Transverse colon (tissue), 4 donors: ENCODE data around the gene BCL2L12.

Experiments
- CTCF ChIP-seq, 5 experiments: fragments of 200-600 bp in 3 of 5; fragments of 450-650 bp in 2 of 5; sonication (generic) in 3 of 5; IDR thresholded peaks; 1 replicate in 2 of 5; 2 replicates in 3 of 5; pipeline ENCODE4 v1.5.1; 2016 to 2017; ENCODE audit warnings: antibody characterized with exemption in 5 of 5, inconsistent platforms in 3 of 5, mild to moderate bottlenecking in 2 of 5, moderate library complexity in 1 of 5
- POLR2A ChIP-seq: fragments of 450-650 bp; IDR thresholded peaks from one replicate; pipeline ENCODE4 v1.6.1; 2016; ENCODE audit warnings: antibody characterized with exemption, mild to moderate bottlenecking, moderate library complexity
- POLR2AphosphoS5 ChIP-seq, 3 donors: sonication (generic); formaldehyde crosslinking; IDR thresholded peaks; one replicate each; pipeline ENCODE4 v1.6.1; 2016; ENCODE audit warnings: antibody characterized with exemption in 3 of 3

- TF ChIP-seq CTCF (IDR thresholded peaks at IDR 0.05) (no peak), POLR2A (no peak), POLR2AphosphoS5 (IDR thresholded peaks at IDR 0.05) (no peak)
Observed at GRCh38 chr19:49636233-49636932, 29.4 kb upstream of the BCL2L12 start.
